ENCODE measurements around the gene KIRREL3.

The KIRREL3 gene

DNA sequence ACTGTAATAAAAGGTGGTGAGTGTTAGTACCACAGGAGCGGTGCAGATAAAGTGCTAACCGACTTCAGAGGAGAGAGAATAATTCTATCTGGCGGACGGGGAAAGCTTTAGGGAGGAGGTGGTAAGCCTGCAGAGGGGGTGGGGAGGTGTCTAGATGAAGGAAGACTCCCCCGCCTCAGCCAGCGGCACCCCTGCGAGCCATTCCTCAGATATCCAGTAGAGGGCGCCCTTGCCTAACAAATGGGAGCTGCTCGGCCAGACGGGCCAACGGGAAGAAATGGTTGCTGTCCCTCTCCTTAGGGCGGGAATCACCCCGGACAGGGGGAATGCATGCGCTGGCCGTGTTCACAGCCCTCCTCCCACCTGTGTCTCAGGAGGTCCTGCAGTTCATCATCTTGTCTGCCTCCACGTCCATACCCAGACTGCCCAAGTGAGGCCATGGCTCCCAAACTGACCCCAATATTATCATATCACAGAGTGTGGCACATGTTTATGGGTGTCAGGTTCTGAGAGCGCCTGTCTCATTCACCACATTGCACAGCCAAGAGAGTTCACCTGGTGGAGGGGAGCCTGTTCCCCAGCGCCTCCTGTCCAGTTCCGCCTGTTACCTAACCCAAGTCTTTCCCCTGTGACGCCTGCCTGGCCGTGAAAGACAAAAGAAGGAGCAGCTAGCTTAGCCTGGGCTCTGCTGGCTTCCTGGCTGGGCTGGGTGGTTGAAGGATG is 559.6 kb downstream of the KIRREL3 start:
- DNase-seq (ENCODE audit: low read depth in 2 of 2) = peak; percentile 53 to 70

DNA sequence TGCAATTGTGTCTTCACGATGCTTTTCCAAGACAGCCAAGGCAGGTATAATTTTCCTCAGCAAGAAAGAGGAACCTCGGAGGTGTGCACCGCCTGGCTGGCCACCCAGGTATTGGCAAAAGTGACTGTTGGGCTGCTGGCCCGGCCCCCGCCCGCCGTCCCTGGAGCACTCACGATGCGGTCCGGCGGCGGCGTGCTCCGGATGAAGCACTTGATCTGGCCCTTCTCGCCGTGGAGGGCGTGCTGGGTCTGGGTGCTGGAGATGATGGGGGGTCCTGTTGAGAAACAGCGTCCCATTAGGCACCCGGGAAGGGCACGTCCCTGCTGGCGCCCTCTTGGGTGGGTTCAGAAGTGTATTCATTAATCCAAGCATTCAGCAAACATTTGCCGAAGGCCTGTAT is 560.3 kb downstream of the KIRREL3 start:
- no peak for DNase-seq (ENCODE audit: low read depth in 2 of 2)

DNA sequence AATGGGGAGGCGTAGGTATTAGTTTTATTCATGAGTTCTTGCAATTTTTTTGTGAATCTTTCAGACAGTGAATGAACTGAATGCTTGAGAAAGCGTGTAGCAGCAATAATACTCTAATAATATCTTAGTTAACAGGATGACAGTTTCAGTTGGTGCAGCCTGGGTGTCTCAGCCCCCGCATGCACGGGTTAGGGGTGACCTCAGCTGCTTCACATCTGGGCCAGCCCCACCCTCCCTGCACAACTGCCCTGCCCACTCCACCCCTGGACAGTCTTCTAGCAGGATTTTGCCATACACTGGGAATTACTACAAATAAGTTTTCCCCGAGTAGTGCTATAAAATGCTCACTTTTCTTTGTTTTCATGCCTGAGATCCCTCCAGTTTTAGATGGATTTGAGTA is 561.9 kb downstream of the KIRREL3 start:
- no peak for DNase-seq (ENCODE audit: low read depth in 2 of 2)

DNA sequence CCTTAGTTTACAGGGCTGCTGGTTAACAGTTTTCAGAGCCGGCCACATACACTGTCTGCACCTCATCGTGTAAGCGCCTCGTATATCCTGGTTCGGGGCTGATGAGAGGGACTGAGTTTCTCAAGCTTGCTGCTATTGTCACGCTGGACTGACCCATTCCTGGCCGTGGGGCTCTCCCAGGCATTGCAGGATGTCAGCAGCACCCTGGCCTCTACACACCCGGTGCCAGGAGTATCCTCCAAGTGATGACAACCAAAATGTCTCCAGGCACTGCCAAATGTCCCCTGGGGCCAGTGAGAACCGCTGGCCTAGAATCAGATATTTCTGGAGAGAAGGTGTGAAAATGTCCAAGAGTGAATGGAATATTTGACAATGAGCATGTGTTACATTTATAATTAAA is 562.3 kb downstream of the KIRREL3 start:
- DNase-seq (ENCODE audit: low read depth in 2 of 2) = no peak

DNA sequence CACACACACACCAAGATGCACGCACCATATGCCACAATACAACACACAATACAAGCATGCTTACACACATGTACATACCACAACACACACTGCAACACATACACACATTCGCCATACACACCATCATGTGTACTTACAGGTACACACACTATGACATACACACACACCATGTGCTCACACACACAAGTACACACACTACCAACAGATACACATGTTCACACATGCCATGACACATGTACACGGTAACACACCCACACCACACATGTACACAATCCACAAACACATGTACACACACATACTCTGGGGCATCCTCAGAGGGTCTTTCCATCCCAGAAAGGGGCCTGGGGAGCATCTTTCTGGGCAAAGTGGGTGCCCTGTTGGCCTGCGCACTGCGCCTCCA is 562.8 kb downstream of the KIRREL3 start:
- DNase-seq (ENCODE audit: low read depth in 2 of 2) = no peak

DNA sequence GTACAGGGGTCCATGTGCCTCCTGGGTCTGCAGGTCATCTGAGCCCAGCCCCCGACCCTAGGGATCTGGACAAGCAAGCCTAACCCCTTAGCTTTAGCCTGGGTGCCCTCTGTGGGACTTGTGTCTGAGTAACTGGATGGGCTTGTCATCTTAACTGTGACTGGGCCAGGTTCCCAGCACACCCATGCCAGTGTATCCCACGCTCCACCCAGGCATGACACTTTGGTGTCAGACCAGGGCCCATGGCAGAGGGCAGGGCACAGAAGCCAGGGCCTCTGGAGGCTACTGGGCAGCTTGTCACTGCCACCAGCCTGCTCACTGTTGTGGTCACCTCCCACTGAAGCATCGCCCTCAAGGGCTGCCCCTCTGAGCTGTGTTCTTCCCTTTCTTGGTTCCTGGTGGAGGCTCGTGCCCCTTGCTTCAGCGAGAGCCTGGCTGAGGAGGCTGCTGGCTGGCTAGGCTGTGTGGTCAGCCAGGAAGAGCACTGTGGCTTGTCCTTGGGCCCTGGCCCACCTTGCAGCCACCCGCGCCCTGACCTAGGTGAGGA is 564.3 kb downstream of the KIRREL3 start:
- no peak for DNase-seq (ENCODE audit: low read depth in 2 of 2)

DNA sequence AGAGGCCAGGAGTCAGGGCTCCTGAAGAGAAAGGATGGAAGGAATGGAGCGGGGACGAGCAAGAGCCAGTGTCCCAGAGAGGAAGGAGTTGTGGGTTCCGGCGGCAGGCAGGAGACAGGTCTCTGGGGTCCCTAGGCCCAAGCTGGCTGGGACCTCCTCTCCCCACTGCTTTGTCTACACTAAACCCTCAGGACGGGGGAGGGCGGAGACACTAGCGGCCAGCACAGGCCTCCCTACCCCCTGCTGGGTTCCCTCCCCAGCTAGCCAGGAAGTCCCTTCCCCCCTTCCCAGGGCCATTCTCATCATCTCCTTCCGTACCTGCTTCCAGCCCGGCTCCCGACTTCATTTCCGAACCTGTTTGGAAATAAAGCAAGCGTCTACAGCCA is 565.6 kb downstream of the KIRREL3 start:
- no peak for DNase-seq (ENCODE audit: low read depth in 2 of 2)

DNA sequence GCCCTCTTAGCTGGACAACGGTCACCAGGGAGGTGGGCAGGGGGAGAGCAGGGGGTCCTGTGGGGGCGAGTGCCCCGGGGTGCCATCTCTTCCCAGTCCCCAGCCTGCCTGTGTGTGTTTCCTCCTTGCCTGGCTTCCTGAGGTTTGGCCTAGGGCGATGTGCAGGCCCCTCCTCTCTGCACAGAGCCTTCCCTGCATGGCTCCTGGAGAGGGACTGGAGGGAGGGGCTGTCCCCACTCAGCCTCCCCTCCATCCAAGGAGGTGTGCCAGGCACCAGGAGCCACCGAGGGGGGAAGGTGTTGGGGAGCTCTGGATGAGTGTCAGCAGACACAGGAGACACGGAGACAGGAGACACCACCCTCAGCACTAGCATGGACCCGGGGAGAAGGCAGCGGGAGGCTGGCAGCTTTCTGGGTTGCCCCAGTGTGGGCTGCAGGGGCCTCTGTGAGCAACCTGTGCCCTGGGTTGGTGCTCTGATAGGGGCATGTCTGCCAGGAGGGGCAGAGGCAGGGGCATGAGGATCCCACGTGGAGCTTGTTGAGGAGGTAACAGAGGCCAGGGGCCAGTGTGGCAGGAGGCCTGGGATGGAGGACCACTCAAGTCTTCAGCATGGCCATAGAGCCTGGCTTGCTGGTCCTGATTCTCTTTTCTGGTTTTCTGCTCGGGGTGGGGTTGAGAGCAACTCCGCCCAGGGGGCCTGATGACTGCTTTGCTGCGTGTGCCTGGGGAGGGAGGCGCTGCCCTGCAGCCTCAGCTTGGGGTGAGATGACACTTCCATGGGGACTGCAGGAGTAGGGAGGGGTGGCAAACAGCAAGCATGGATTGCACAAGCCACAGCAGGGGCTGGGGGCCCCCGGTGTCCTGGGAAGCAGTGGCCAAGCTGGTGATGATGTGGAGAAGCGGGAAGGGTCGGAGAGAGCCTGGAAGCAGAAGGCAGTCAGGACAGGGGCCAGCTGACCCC is 566.3 kb downstream of the KIRREL3 start:
- DNase-seq (ENCODE audit: low read depth in 2 of 2) = no peak

DNA sequence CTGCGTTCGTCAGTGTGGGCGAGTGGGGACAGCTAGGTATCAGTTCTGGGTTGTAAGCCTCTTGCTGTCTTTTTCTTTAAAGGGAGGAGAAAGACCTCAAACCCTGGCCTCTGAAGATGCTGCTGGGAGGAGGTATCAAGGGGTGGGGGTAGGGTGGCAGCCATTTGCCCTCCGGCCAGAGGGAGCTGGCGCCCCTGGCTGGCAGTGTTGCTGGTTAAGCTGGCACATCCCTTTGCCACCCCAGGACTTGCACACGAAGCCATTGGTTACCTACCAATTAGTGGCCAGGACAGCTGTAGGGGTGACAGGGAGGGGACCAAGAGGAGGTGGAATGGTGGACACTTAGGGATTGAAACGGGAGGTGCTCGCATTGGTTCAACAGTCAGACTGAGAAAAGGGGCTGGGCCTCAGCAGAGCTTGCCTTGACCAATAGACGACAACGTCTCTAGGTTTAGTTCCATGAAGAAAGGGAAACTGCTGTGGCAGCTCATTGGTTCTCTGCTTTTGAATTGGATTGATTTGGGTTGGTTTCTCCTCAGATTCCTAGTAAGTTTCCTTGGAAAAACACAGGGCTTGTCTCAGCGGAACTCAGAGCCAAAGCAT is 567.2 kb downstream of the KIRREL3 start:
- no peak for DNase-seq (ENCODE audit: low read depth in 2 of 2)

DNA sequence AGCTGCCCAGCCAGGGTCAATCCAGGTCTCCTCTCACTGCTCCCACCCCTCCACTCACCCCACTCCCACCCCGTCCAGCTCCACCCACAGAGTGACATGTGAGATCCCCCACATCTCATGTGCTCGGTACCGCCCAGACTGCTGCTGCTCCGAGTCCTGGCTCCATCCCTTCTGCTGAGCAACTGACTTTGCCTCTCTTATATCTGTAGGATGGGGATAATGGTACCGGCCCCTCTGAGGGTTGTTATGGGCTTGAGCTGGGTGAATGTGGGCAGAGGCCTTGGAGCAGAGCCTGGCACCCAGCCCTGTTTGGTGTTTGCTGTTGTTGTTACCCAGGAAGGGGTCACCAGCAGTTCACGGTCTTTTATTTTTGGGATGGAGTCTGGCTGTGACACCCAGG is 568.0 kb downstream of the KIRREL3 start:
- no peak for DNase-seq (ENCODE audit: low read depth in 2 of 2)

DNA sequence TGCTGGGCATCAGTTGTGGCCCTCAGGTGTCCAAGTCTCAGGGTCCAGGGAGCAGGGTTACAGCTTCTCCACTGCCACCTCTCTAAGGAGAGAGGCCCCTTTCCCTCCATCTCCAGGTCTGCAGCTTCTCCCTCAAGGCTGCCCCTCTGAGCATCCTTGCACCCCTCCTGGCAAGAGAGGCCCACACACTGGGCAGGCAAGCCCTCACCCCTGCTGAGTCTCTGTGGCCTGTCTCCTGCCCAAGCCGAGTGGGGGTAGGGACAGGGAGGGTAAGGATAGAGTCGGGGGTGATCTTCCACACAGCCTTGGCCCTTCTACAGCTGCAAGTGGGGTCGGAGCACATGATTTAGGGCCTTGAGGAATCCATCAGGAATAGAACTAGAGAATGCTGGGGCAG is 568.5 kb downstream of the KIRREL3 start:
- DNase-seq (ENCODE audit: low read depth in 2 of 2) = no peak

DNA sequence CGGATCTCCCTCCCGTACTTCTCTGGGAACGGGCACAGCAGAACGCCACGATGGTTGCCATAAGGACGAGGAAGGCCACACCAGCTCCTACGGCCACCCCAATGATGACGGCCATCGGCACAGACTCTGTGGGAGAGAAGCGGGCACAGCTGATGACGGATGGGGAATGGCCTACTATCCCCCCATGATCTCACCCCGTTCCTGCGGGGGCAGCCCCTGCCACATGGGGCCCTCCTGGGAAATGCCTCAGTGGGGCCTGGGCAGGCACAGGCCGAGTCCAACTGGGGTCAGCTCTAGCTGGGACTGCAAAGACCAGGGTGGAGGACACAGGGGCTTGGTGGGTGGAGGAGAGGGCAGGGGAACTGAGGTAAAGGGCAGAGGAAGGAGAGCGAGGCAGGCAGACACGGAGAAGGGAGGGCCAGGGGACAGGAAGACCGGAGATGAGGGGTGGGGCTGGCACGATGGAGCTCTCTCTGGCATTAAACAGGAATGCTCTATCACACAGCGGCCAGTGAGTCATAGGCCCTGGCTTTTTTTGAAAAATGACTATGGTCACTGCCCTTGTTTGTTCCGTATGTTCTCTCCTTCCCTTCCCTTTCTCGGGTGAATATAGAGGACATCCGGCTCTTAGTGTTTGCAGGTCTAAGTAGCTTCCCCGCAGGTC is 569.0 kb downstream of the KIRREL3 start:
- no peak for DNase-seq (ENCODE audit: low read depth in 2 of 2)

DNA sequence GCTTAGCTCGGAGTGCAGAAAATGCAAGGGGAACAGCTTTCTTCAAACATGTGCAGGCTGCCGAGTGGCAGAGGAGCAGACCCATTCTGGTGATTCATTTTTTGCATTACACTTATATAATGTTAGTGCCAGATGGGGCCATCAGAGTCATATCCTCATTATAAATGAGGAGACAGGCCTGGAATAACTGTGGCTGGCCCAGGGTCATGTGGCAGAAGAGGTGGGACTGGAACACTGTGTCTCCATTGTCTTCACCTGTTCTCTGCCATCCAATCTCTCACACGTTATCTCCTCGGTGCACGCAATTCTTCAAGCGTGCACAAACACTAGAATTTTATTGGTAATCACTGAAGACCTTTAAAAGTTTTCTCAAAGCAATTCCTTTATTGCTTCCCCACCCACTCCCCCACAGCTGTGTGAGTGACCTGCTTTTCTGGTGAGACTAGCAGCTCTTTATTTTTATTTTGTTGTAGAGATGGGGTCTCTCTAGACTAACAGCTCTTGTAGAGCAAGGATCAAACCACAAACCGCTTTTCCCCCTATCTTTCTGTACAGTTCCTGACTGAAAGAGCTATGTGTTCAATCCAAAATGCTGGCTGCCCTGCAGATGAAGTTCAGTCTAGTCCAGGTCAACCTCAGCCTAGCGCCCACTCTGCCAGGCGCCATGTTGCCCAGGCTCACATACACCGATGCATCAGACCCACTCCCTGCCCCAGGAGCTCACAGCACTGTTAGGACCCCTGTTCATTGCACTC is 569.8 kb downstream of the KIRREL3 start:
- DNase-seq (ENCODE audit: low read depth in 2 of 2) = no peak

DNA sequence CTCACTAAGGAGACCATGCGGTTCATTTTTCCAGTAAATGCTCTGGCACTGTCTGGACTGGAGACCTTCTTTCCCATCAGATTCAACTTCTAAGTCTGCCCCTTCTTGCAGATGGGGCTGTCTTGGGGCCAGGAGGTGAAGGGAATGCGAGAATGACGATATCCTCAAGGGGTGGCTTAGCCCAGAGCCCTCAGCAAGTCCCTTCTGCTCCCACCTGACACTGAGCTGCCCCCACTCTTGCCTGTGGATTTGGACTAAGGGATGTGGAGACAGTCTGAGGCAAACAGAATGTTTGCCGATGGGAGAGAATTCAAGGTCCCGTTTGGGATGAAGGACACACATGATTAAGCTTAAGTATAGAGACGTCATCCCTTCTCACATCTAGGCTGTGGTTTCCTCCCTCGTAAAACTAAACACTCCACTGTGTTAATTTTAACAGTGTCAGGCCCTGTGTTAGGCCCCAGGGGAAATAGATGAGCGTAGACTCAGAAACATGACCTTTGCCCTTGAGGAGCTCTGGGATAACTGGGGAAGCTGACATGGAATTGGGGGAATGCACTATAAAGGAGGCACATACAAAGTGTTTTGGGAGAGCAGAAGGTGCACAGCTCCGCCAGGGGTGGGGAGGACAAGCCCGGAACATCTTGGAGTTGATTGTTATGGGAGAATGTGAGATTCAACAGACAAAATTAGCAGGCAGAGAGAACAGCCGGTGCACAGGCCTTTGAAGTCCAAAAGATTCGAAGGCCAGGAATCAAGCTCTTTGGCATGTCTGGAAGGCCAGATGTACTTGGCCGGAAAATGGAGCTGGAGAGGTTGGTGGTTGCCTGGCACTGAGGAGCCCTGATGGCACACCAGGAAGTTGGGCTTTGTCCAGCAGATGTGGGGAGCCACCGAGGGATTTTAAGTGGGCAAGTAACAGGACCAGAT is 573.5 kb downstream of the KIRREL3 start:
- DNase-seq (ENCODE audit: low read depth in 2 of 2) = no peak

DNA sequence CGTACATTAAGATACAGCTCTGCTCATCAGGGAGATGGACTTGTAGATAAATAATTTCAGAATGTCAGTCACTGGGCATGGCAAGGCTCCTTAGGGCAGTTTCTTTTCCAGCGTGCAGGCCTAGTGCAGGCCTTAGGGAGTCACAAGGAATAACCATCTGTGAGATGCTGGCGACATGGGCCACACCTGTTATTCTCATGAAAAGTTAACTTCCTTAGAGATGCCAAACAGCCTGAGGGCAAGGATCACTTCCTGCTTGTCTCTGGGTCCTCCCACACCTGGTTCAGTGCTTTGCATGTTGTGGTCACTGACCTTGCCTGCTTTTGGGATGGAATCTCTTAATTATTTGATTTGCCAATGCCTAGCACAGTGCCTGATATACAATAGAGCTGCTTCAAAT is 574.5 kb downstream of the KIRREL3 start:
- DNase-seq (ENCODE audit: low read depth in 2 of 2) = no peak

DNA sequence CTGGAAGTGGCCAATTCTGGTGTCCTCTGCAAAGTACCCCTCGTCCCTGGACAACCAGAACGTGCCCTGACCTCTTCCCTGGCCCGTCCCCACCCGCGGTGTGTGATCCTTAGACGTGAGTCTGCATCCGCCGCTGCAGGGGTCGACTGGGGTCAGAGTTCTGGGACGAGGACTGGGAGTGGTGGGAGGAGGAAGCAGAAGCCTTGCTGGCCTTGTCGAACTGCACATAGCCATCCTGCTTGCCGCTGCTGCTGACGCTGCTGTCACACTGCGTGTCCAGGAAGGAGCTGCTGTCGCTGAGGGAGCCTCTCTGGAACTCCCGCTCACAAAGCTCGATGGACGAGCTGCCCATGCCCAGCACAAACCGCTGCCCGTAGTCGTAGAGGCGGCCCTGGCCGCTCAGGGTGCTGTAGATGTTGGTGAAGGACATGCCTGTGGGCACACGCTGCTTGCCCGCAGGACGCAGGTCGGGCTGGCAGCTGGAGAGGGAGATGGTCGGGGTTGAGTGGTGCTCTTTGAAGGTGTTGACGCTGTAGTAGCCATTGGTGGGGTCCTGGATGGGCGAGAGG is 576.0 kb downstream of the KIRREL3 start:
- DNase-seq (ENCODE audit: low read depth in 2 of 2) = no peak

DNA sequence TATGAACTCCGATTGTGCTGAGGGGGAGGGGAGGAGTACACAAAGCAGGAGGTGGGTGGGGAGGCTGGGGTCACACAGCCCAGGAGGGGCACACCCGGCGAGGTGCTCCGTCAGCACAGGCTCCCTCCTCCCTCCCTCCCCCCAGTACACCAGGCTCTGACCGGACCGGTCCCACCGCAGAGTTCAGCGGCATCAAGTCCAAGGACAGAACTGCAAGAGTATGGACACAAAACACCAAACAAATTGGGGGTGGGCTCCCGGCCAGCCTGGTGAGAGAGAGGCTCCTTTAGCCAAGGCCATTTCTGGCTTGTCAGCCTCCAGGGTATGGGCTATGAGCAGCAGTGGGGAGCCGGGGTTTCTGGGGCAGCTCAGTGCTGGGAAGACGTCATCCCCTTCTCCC is 576.8 kb downstream of the KIRREL3 start:
- no peak for DNase-seq (ENCODE audit: low read depth in 2 of 2)

DNA sequence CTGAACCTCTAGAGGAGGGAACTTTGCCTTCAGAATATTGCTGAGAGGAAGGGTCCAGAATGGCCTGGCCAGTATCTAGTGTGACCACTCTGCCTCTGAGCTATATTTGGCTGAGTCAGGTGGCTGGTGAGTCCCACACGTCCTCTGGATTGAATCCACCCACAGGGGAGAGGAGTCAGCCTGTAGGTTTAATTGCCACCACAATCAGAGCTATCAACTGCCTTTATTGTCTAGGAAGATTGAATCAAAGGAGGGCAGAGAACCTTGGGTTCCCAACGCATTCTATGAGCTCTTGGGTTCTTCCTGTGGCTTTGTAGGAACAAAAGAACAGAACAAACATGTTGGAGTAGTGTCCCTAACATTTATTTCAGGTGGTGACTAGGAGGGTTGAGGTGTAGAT is 577.4 kb downstream of the KIRREL3 start:
- DNase-seq (ENCODE audit: low read depth in 2 of 2) = no peak

DNA sequence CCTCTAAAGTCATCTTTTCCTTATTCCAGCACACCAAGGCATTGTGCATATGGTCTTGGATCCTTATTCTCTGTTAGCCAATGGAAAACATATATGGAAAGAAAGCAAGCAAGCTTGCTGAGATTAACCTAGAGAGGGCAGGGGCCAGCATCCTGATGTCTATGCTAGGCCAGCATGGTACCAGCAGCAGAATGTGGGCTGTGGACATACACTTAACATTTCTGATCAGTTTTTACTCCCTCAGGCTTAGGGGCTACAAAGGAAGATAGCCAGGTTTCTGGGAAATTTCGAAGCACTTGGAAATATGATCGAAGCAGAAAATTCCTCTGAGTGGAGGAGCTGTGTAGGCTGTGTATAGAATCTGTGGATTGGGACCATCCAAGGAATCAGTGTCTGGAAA is 578.1 kb downstream of the KIRREL3 start:
- DNase-seq (ENCODE audit: low read depth in 2 of 2) = no peak

DNA sequence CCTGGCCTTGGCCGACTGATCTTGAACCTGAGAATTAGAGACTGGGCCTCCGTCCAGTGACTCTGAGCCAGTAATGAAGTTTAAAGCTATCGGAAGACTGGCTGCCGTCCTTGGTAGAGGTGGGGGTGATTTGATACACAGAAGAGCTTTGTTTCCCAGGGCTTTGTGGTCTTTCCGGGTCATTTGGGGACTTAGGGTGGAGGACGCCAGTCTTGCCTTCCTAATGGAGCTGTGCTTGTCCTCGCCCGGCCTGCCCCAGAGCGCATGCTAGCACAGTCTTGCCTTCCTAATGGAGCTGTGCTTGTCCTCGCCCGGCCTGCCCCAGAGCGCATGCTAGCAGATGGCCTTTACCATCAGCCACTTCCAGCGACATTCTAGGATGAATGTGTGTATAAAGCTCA is 579.3 kb downstream of the KIRREL3 start:
- no peak for DNase-seq (ENCODE audit: low read depth in 2 of 2)
